AG10803 (cell line): Measurements from ENCODE around the gene TMEM187.

Source experiments
- DNase-seq: peaks from one replicate; pipeline ENCODE4 v3.0.0; 2010; ENCODE audit warnings: low read depth
- H3K4me3 ChIP-seq: 2 replicates; pipeline ENCODE4 v1.5.1; 2011; ENCODE audit warnings: mild to moderate bottlenecking, low read length, control low read depth
- CTCF ChIP-seq: conservative IDR thresholded peaks from 2 replicates; pipeline ENCODE4 v1.5.1; 2011; ENCODE audit warnings: mild to moderate bottlenecking, low read length, control low read depth, inconsistent platforms

Gene TMEM187

DNA sequence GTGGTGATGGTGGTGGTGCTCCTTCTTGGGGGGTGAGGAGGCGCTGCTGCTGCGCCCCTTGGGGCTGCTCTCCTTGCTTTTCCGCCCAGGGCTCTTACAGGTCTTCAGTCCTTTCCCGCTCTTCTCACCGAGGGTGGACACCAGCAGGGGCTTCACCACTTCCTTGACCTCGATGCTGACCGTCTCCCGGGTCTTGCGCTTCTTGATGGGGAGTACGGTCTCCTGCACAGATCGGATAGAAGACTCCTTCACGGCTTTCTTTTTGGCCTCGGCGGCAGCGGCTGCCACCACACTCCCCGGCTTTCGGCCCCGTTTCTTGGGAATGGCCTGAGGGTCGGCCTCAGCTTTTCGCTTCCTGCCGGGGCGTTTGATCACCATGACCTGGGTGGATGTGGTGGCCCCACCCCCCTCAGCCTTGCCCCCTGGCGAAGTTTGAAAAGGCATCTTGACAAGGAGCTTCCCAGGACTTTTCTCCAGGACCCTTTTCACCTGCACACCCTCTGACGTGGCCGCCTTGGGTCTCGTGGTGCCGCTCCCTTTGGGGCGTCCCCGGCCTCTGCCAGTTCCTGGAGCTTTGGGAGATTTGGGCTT, 58.3 kb downstream of the TMEM187 start:
- no peak for DNase-seq
- no peak for TF ChIP-seq CTCF
- H3K4me3 ChIP-seq, result no peak overlapping the region

GRCh38 chrX:154032160-154032559, 59.6 kb downstream of the TMEM187 start:
- H3K4me3 ChIP-seq, result no peak overlapping the region
- DNase-seq, result no peak
- no peak for TF ChIP-seq CTCF

DNA sequence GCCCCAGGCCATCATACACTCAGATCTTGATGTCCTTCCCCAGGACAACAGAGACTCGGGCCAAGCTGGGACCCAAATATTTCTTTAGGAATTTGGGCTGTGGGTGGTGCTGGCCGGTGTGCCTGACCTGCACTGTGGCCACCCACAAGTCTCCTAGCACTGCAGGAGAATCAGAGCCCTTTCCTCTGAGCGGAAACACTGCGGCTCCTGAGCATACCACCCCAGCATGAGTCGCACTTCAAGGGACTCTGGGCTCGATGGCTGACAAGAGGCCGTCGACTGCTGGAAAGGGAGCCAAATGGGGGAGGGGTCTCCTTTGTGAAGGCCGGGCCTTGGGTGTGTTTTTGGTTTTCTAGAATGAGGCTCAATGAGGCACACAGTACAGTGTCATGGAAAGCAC, 60.1 kb downstream of the TMEM187 start:
- no peak for DNase-seq
- no peak for TF ChIP-seq CTCF
- no peak overlapping the region for H3K4me3 ChIP-seq
